ENCODE data around the gene HJV.

DNA sequence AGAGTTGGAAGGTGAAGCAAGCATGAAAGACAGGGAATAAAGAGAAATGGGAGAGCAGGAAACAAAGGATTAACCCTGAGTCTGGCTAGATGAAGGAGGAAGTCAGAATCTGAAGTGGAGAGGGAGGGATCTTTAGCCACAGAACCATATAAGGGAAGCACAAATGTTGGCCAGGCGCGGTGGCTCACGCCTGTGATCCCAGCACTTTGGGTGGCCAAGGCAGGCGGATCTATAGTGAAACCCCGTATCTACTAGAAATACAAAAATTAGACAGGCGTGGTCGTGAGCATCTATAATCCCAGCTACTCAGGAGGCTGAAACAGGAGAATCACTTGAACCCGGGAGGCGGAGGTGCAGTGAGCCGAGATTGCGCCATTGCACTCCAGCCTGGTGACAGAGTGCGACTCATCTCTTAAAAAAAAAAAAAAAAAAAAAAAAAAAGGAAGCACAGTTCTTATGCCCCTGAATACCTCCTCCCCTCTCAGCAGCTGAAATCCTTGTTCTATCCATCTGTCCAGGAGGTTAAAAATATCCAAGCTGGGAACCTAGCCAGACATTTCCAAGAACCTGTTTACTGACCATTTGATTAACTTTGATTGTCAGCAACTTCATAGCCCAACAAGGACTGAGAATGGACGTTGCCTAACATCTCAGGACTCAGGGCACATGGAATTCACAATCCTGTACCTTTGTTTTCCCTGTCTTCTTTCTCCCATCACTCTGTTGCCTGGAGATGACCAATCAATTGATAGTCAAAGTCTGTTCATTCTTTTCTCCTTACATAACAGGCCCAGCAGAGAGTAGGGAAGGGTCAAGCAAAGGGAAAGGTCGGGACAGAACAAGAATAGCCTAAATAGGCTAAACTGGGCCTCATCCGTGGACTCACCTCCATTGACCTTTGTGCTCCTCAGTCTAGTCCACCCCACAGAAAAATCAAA is 35.8 kb downstream of the HJV start:
- TF ChIP-seq, protein P1, sequence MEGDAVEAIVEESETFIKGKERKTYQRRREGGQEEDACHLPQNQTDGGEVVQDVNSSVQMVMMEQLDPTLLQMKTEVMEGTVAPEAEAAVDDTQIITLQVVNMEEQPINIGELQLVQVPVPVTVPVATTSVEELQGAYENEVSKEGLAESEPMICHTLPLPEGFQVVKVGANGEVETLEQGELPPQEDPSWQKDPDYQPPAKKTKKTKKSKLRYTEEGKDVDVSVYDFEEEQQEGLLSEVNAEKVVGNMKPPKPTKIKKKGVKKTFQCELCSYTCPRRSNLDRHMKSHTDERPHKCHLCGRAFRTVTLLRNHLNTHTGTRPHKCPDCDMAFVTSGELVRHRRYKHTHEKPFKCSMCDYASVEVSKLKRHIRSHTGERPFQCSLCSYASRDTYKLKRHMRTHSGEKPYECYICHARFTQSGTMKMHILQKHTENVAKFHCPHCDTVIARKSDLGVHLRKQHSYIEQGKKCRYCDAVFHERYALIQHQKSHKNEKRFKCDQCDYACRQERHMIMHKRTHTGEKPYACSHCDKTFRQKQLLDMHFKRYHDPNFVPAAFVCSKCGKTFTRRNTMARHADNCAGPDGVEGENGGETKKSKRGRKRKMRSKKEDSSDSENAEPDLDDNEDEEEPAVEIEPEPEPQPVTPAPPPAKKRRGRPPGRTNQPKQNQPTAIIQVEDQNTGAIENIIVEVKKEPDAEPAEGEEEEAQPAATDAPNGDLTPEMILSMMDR (conservative IDR thresholded peaks at IDR 0.05): no peak
- no peak for TF ChIP-seq ZFX (IDR thresholded peaks at IDR 0.05)
